HEK293 (cell line): ENCODE results near the gene C17orf107.
"Not testable (repeated sequence)": the region's sequence is repeated elsewhere in the genome, so short reads cannot be mapped to it uniquely, and the experiment has no call there.

Source experiments
- CTCF ChIA-PET: fragments of 350-600 bp; formaldehyde crosslinking; extraction: SDS; loops from one replicate; lab custom pipeline; 2021; ENCODE audit warnings: antibody characterized with exemption; lab: Yijun Ruan, JAX
- POLR2A ChIA-PET: fragments of 300-600 bp; formaldehyde crosslinking; extraction: SDS; loops from one replicate; lab custom pipeline; 2020; ENCODE audit warnings: antibody characterized with exemption, inconsistent platforms; lab: Yijun Ruan, JAX
- H3K27ac ChIP-seq: fragments of 200-500 bp; sonication (Bioruptor generic); 2 replicates; pipeline ENCODE4 v1.5.1; 2014; ENCODE audit warnings: low read depth, low read length, control low read depth, inconsistent platforms; ENCODE audit errors: extremely low read depth
- H3K36me3 ChIP-seq, 2 experiments: fragments of 200-500 bp in 1 of 2; sonication (Bioruptor generic) in 1 of 2; 1 replicate in 1 of 2; 2 replicates in 1 of 2; pipeline ENCODE4 v1.5.1; 2014 to 2017; ENCODE audit warnings: inconsistent platforms in 2 of 2, low read length in 2 of 2; ENCODE audit not compliant: control insufficient read depth in 2 of 2, insufficient read depth in 1 of 2
- H3K4me1 ChIP-seq: fragments of 200-500 bp; sonication (Bioruptor generic); 2 replicates; pipeline ENCODE4 v1.5.1; 2014; ENCODE audit warnings: mild to moderate bottlenecking, low read length, inconsistent platforms; ENCODE audit not compliant: control insufficient read depth, insufficient read depth
- H3K4me3 ChIP-seq: 2 replicates; pipeline ENCODE4 v1.5.1; 2011; ENCODE audit warnings: low read depth, mild to moderate bottlenecking, control low read depth, low read length, moderate library complexity
- H3K9me3 ChIP-seq: fragments of 200-500 bp; sonication (Bioruptor generic); 2 replicates; pipeline ENCODE4 v1.5.1; 2014; ENCODE audit warnings: low read depth, low read length, inconsistent platforms; ENCODE audit not compliant: control insufficient read depth, insufficient read depth
- FEZF1 ChIP-seq: fragments of 450-650 bp; formaldehyde crosslinking; IDR thresholded peaks from 2 replicates; pipeline ENCODE4 v1.5.1; 2016; ENCODE audit warnings: missing biosample characterization, missing genetic modification characterization
- KLF10 ChIP-seq: fragments of 450-650 bp; IDR thresholded peaks from 2 replicates; pipeline ENCODE4 v1.5.1; 2018; ENCODE audit warnings: missing biosample characterization, mild to moderate bottlenecking, missing genetic modification characterization
- KLF16 ChIP-seq: fragments of 450-650 bp; formaldehyde crosslinking; IDR thresholded peaks from 2 replicates; pipeline ENCODE4 v1.5.1; 2017; ENCODE audit warnings: missing biosample characterization, missing genetic modification characterization
- OSR2 ChIP-seq: fragments of 450-650 bp; formaldehyde crosslinking; IDR thresholded peaks from 2 replicates; pipeline ENCODE4 v1.5.1; 2016; ENCODE audit warnings: missing biosample characterization, missing genetic modification characterization
- RBAK ChIP-seq: fragments of 450-650 bp; formaldehyde crosslinking; IDR thresholded peaks from 2 replicates; pipeline ENCODE4 v1.5.1; 2016; ENCODE audit warnings: missing biosample characterization, missing genetic modification characterization
- SP3 ChIP-seq: fragments of 450-650 bp; formaldehyde crosslinking; IDR thresholded peaks from 2 replicates; pipeline ENCODE4 v1.5.1; 2016; ENCODE audit warnings: missing biosample characterization, missing genetic modification characterization
- SP7 ChIP-seq: fragments of 450-650 bp; formaldehyde crosslinking; IDR thresholded peaks from 2 replicates; pipeline ENCODE4 v1.5.1; 2016; ENCODE audit warnings: missing biosample characterization, missing genetic modification characterization
- ZBTB48 ChIP-seq: fragments of 450-650 bp; formaldehyde crosslinking; IDR thresholded peaks from 2 replicates; pipeline ENCODE4 v1.5.1; 2016; ENCODE audit warnings: missing biosample characterization, missing genetic modification characterization
- ZBTB8A ChIP-seq: fragments of 450-650 bp; formaldehyde crosslinking; IDR thresholded peaks from 2 replicates; pipeline ENCODE4 v1.5.1; 2016; ENCODE audit warnings: missing biosample characterization, missing genetic modification characterization
- ZEB2 ChIP-seq: fragments of 450-650 bp; formaldehyde crosslinking; IDR thresholded peaks from 2 replicates; pipeline ENCODE4 v1.5.1; 2016; ENCODE audit warnings: missing biosample characterization, missing genetic modification characterization
- ZFHX2 ChIP-seq: fragments of 450-650 bp; formaldehyde crosslinking; conservative IDR thresholded peaks from 2 replicates; pipeline ENCODE4 v1.5.1; 2016; ENCODE audit warnings: missing biosample characterization, missing genetic modification characterization
- ZIC2 ChIP-seq: fragments of 450-650 bp; formaldehyde crosslinking; IDR thresholded peaks from 2 replicates; pipeline ENCODE4 v1.5.1; 2016; ENCODE audit warnings: missing biosample characterization, missing genetic modification characterization
- ZNF121 ChIP-seq: fragments of 450-650 bp; formaldehyde crosslinking; IDR thresholded peaks from 2 replicates; pipeline ENCODE4 v1.5.1; 2016; ENCODE audit warnings: missing biosample characterization, missing genetic modification characterization
- ZNF146 ChIP-seq: fragments of 450-650 bp; formaldehyde crosslinking; IDR thresholded peaks from 2 replicates; pipeline ENCODE4 v1.5.1; 2016; ENCODE audit warnings: missing biosample characterization, missing genetic modification characterization
- ZNF335 ChIP-seq: fragments of 450-650 bp; formaldehyde crosslinking; conservative IDR thresholded peaks from 2 replicates; pipeline ENCODE4 v1.5.1; 2016; ENCODE audit warnings: missing biosample characterization, missing genetic modification characterization
- ZNF341 ChIP-seq: fragments of 450-650 bp; formaldehyde crosslinking; IDR thresholded peaks from 2 replicates; pipeline ENCODE4; 2016; ENCODE audit warnings: low read depth, missing biosample characterization, missing genetic modification characterization
- ZNF354C ChIP-seq: fragments of 450-650 bp; formaldehyde crosslinking; IDR thresholded peaks from 2 replicates; pipeline ENCODE4 v1.5.1; 2016; ENCODE audit warnings: missing biosample characterization, missing genetic modification characterization, low read depth, borderline replicate concordance
- ZNF555 ChIP-seq: fragments of 450-650 bp; formaldehyde crosslinking; conservative IDR thresholded peaks from 2 replicates; pipeline ENCODE4 v1.5.1; 2017; ENCODE audit warnings: missing biosample characterization, mild to moderate bottlenecking, missing genetic modification characterization, inconsistent platforms
- ZNF558 ChIP-seq: fragments of 450-650 bp; formaldehyde crosslinking; IDR thresholded peaks from 2 replicates; pipeline ENCODE4 v1.5.1; 2016; ENCODE audit warnings: missing biosample characterization, missing genetic modification characterization
- ZNF560 ChIP-seq: fragments of 450-650 bp; formaldehyde crosslinking; IDR thresholded peaks from 2 replicates; pipeline ENCODE4 v1.5.1; 2017; ENCODE audit warnings: missing biosample characterization, missing genetic modification characterization, borderline replicate concordance
- ZNF621 ChIP-seq: fragments of 450-650 bp; formaldehyde crosslinking; IDR thresholded peaks from 2 replicates; pipeline ENCODE4 v1.5.1; 2017; ENCODE audit warnings: missing biosample characterization, missing genetic modification characterization
- ZNF623 ChIP-seq: fragments of 450-650 bp; formaldehyde crosslinking; IDR thresholded peaks from 2 replicates; pipeline ENCODE4 v1.5.1; 2016; ENCODE audit warnings: missing biosample characterization, missing genetic modification characterization
- ZNF747 ChIP-seq: fragments of 450-650 bp; formaldehyde crosslinking; IDR thresholded peaks from 2 replicates; pipeline ENCODE4 v1.5.1; 2016; ENCODE audit warnings: missing biosample characterization, missing genetic modification characterization
- TF ChIP-seq, protein P1 (sequence below): fragments of 450-650 bp; formaldehyde crosslinking; IDR thresholded peaks from 2 replicates; pipeline ENCODE4 v1.5.1; 2016; ENCODE audit warnings: missing biosample characterization, missing genetic modification characterization, borderline replicate concordance
- TF ChIP-seq, protein P2 (sequence below): fragments of 450-650 bp; formaldehyde crosslinking; IDR thresholded peaks from 2 replicates; pipeline ENCODE4 v1.5.1; 2016; ENCODE audit warnings: missing biosample characterization, missing genetic modification characterization

The C17orf107 gene

GRCh38 chr17:4913994-4914393 lies 14.7 kb downstream of the C17orf107 start:
- Histone ChIP-seq H3K4me1 (no peaks in the 10 kb centered on the region; the same call in 1 of the 2 replicates), H3K4me3 (no peak overlapping the region), H3K9me3 (no peaks in the 10 kb centered on the region), H3K36me3 (no peaks in the 10 kb centered on the region; a peak in 1 of 3 replicates), H3K27ac (no peak overlapping the region)
- CTCF ChIA-PET = interaction anchor here (0.6 to 1.6 kb wide), 9 partner anchors 9 to 1262 kb away, joined by 3 to 6 read pairs (median 4); no protein-coding TSS in a partner anchor
- TF ChIP-seq OSR2 (tag by site-specific recombination) (no peak), ZNF341 (tag by site-specific recombination) (peak; percentile 74)
- POLR2A ChIA-PET = interaction anchor here (0.6 to 1.3 kb wide), 5 partner anchors 9 to 195 kb away, joined by 3 to 7 read pairs (median 5); partner anchors contain the start of genes RNF167 and SLC25A11

DNA sequence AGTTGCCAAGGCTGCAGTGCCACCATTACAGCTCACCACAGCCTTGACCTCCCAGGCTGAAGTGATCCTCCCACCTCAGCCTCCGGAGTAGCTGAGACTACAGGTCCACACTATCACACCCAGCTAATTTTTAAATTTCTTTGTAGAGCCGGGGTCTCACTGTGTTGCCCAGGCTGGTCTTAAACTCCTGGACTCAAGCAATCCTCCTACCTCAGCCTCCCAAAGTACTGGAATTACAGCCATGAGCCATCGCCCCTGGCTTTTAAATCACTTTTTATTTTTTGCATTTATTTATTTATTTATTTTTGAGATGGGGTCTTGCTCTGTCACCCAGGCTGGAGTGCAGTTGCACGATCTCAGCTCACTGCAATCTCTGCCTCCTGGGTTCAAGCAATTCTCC lies 15.2 kb downstream of the C17orf107 start:
- H3K36me3 ChIP-seq, H3K4me1 ChIP-seq, H3K27ac ChIP-seq, H3K9me3 ChIP-seq, H3K4me3 ChIP-seq: not testable (repeated sequence)
- peak; percentile 86 for TF ChIP-seq ZNF121 (tag by site-specific recombination)
- ChIA-PET CTCF (interaction anchor here (0.6 to 1.0 kb wide), 3 partner anchors 108 to 335 kb away, joined by 3 to 5 read pairs (median 3); no protein-coding TSS in a partner anchor), POLR2A (interaction anchor here (0.9 to 1.3 kb wide), 2 partner anchors 12 to 25 kb away, joined by 3 read pairs; partner anchors contain the start of genes RNF167 and SLC25A11)

DNA sequence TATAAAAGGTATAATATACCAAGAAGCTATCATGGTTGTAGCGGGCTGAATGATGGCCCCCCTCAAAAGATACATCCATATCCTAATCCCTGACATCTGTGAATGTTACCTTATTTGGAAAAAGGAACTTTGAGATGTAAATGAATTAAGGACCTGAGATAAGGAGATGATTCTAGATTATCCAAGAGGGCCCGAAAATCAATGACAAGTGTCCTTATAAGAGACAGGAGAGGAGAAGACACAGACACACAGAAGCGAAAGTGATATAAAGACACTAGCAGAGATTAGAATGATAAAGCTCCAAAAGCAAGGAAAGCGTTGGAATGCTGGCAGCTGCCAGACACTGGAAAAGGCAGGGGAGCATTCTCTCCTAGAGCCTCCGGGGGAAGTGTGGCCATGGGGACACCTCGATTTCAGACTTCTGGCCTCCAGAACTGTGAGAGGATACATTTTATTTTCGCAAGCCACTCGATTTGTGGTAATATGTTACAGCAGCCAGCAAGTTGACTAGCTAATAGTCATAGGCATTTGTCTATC lies 20.2 kb downstream of the C17orf107 start:
- no peak overlapping the region for H3K27ac ChIP-seq
- POLR2A ChIA-PET = interaction anchor here (0.7 to 1.4 kb wide), 4 partner anchors 14 to 31 kb away, joined by 3 read pairs; partner anchors contain the start of genes ENO3, RNF167 and SLC25A11
- CTCF ChIA-PET = interaction anchor here (0.8 to 2.4 kb wide), 3 partner anchors 10 to 21 kb away, joined by 3 to 14 read pairs (median 3); partner anchors contain the start of genes CHRNE, RNF167 and SLC25A11

DNA sequence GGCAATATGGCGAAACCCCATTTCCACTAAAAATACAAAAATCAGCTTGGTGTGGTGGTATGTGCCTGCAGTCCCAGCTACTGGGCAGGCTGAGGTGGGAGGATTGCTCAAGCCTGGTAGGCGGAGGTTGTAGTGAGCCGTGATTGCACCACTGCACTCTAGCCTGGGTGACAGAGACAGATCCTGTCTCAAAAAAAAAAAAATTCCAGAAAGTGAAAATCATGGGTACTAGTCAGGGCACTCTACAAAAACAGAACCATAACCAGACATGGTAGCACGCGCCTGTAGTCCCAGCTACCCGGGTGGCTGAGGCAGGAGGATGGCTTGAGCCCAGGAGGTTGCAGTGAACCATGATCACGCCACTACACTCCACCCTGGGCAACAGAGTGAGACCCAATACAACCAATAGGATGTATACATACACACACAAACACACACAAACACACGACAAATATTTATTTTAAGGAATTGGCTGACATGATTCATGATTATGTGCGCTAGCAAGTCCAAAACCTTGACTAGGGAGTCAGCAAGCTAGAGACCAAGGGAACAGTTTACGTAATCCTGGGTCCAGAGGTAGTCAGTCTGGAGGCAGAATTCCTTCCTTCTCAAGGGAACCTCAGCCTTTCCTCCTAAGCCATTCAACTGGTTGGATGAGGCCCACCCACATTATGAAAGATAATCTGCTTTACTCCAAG lies 21.2 kb downstream of the C17orf107 start:
- Histone ChIP-seq H3K27ac (no peak overlapping the region), H3K36me3 (no peaks in the 10 kb centered on the region; a peak in 1 of 3 replicates), H3K4me1 (no peaks in the 10 kb centered on the region), H3K4me3 (no peak overlapping the region), H3K9me3 (no peaks in the 10 kb centered on the region)
- ChIA-PET POLR2A (interaction anchor here (0.7 to 1.4 kb wide), 3 partner anchors 15 to 30 kb away, joined by 3 read pairs; partner anchors contain the start of genes ENO3, RNF167 and SLC25A11), CTCF (interaction anchor here (0.6 to 2.4 kb wide), 6 partner anchors 8 to 429 kb away, joined by 3 to 14 read pairs (median 4); partner anchors contain the start of genes RNF167 and SLC25A11)
- TF ChIP-seq SP3 (tag by site-specific recombination) = no peak
- no peak for TF ChIP-seq RBAK (tag by site-specific recombination)
- TF ChIP-seq SP7 (tag by site-specific recombination) = no peak
- TF ChIP-seq ZEB2 (tag by site-specific recombination) = no peak
- no peak for TF ChIP-seq ZBTB8A (tag by site-specific recombination)
- TF ChIP-seq ZFHX2 (tag by site-specific recombination) = peak; percentile 71
- no peak for TF ChIP-seq ZNF623 (tag by site-specific recombination)
- no peak for TF ChIP-seq ZNF146 (tag by site-specific recombination)
- no peak for TF ChIP-seq ZIC2 (tag by site-specific recombination)
- TF ChIP-seq, protein P1, sequence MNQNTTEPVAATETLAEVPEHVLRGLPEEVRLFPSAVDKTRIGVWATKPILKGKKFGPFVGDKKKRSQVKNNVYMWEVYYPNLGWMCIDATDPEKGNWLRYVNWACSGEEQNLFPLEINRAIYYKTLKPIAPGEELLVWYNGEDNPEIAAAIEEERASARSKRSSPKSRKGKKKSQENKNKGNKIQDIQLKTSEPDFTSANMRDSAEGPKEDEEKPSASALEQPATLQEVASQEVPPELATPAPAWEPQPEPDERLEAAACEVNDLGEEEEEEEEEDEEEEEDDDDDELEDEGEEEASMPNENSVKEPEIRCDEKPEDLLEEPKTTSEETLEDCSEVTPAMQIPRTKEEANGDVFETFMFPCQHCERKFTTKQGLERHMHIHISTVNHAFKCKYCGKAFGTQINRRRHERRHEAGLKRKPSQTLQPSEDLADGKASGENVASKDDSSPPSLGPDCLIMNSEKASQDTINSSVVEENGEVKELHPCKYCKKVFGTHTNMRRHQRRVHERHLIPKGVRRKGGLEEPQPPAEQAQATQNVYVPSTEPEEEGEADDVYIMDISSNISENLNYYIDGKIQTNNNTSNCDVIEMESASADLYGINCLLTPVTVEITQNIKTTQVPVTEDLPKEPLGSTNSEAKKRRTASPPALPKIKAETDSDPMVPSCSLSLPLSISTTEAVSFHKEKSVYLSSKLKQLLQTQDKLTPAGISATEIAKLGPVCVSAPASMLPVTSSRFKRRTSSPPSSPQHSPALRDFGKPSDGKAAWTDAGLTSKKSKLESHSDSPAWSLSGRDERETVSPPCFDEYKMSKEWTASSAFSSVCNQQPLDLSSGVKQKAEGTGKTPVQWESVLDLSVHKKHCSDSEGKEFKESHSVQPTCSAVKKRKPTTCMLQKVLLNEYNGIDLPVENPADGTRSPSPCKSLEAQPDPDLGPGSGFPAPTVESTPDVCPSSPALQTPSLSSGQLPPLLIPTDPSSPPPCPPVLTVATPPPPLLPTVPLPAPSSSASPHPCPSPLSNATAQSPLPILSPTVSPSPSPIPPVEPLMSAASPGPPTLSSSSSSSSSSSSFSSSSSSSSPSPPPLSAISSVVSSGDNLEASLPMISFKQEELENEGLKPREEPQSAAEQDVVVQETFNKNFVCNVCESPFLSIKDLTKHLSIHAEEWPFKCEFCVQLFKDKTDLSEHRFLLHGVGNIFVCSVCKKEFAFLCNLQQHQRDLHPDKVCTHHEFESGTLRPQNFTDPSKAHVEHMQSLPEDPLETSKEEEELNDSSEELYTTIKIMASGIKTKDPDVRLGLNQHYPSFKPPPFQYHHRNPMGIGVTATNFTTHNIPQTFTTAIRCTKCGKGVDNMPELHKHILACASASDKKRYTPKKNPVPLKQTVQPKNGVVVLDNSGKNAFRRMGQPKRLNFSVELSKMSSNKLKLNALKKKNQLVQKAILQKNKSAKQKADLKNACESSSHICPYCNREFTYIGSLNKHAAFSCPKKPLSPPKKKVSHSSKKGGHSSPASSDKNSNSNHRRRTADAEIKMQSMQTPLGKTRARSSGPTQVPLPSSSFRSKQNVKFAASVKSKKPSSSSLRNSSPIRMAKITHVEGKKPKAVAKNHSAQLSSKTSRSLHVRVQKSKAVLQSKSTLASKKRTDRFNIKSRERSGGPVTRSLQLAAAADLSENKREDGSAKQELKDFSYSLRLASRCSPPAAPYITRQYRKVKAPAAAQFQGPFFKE (tag by site-specific recombination) = no peak
- TF ChIP-seq KLF16 (tag by site-specific recombination) = no peak

More for the DNA sequence above, 20.2 kb downstream of the C17orf107 start:
- TF ChIP-seq ZNF335 (tag by site-specific recombination) (no peak), KLF10 (tag by site-specific recombination) (no peak), ZNF354C (tag by site-specific recombination) (no peak), ZBTB48 (tag by site-specific recombination) (no peak), ZNF560 (no peak), ZNF747 (tag by site-specific recombination) (no peak), ZNF621 (tag by site-specific recombination) (no peak), ZNF558 (tag by site-specific recombination) (no peak), ZNF555 (tag by site-specific recombination) (no peak), FEZF1 (tag by site-specific recombination) (no peak)
- TF ChIP-seq, protein P2, sequence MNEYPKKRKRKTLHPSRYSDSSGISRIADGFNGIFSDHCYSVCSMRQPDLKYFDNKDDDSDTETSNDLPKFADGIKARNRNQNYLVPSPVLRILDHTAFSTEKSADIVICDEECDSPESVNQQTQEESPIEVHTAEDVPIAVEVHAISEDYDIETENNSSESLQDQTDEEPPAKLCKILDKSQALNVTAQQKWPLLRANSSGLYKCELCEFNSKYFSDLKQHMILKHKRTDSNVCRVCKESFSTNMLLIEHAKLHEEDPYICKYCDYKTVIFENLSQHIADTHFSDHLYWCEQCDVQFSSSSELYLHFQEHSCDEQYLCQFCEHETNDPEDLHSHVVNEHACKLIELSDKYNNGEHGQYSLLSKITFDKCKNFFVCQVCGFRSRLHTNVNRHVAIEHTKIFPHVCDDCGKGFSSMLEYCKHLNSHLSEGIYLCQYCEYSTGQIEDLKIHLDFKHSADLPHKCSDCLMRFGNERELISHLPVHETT (tag by site-specific recombination) = no peak
- Histone ChIP-seq H3K36me3 (no peaks in the 10 kb centered on the region; a peak in 1 of 3 replicates), H3K9me3 (no peaks in the 10 kb centered on the region), H3K4me3 (no peak overlapping the region), H3K4me1 (no peaks in the 10 kb centered on the region)
